ENCODE results near the gene DAZL.

DNA sequence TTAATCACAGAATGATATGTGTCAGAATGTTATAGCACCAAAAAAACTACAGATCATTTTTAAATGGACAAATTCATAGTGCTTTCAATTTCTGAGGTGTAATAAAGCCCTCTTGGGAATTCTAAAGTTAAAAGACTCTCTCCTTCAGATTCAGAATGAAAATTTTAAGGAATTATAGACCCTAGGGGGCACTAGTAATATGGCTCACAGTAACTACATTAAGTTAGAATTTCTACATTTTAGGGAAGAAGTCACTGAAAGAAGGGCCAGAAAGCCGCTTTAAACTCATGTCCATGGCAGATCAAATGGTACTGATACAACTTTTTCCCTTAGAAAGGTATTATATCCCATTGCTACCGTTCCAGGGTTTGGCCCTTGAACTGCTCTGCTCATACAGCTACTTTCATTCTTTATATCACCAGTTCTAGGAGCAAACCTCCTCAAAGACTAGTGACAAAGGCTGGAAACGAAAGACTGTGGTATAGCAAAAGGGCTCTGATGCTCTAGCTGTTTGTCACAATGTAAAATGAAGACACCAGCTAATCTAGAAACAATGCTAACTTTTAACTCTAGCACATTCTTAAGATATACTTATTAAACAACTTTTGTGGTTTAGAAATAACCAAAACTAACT lies 18.1 kb downstream of the DAZL start:
- TF ChIP-seq, protein P1, sequence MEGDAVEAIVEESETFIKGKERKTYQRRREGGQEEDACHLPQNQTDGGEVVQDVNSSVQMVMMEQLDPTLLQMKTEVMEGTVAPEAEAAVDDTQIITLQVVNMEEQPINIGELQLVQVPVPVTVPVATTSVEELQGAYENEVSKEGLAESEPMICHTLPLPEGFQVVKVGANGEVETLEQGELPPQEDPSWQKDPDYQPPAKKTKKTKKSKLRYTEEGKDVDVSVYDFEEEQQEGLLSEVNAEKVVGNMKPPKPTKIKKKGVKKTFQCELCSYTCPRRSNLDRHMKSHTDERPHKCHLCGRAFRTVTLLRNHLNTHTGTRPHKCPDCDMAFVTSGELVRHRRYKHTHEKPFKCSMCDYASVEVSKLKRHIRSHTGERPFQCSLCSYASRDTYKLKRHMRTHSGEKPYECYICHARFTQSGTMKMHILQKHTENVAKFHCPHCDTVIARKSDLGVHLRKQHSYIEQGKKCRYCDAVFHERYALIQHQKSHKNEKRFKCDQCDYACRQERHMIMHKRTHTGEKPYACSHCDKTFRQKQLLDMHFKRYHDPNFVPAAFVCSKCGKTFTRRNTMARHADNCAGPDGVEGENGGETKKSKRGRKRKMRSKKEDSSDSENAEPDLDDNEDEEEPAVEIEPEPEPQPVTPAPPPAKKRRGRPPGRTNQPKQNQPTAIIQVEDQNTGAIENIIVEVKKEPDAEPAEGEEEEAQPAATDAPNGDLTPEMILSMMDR (conservative IDR thresholded peaks at IDR 0.05 in 1 of 2, IDR thresholded peaks at IDR 0.05 in 1 of 2; ENCODE audit: extremely low read depth in 1 of 2, insufficient read depth in 1 of 2, low read depth in 1 of 2, low read length in 2 of 2), result no peak
- no peak for TF ChIP-seq EZH2 (IDR thresholded peaks at IDR 0.05; ENCODE audit: borderline replicate concordance, low read length)

Data from mammary epithelial cell (primary cell).